Epithelial cell of proximal tubule (primary cell): ENCODE data around the gene GALK1. TPM values are rescaled to one million over a fixed set of nuclear protein-coding genes. Genes with fewer than 3 reads are reported as not detected.

Experiments
- DNase-seq: peaks from one replicate; pipeline ENCODE4 v3.0.0-alpha.2; 2011; ENCODE audit warnings: low read depth
- H3K4me3 ChIP-seq: 2 replicates; pipeline ENCODE4 v1.5.1; 2011; ENCODE audit warnings: low read depth, mild to moderate bottlenecking, low read length
- CTCF ChIP-seq: conservative IDR thresholded peaks from 2 replicates; pipeline ENCODE4 v1.5.1; 2012; ENCODE audit warnings: low read depth, mild to moderate bottlenecking, low read length
- total RNA-seq: library from RNA; depleted of rRNA; stranded (reverse); fragments of >200 nt; gene quantifications from 2 replicates; pipeline ENCODE4 v1.2.3, GENCODE V29; 2015

Gene GALK1
- total RNA-seq, 1 donor from 2014 or later, result 48.2 TPM

- no peak for TF ChIP-seq CTCF
- no peak overlapping the region for H3K4me3 ChIP-seq
- no peak for DNase-seq
These were observed 9.0 kb downstream of the GALK1 start for GRCh38 chr17:75755990-75756389.

GRCh38 chr17:75755205-75755901, 9.6 kb downstream of the GALK1 start:
- no peak for DNase-seq
- no peak for TF ChIP-seq CTCF
- no peak overlapping the region for H3K4me3 ChIP-seq

- DNase-seq, result no peak
- H3K4me3 ChIP-seq, result no peak overlapping the region
- TF ChIP-seq CTCF, result no peak
These were observed 10.4 kb downstream of the GALK1 start for GRCh38 chr17:75754378-75755204.

GRCh38 chr17:75753514-75754377, 11.2 kb downstream of the GALK1 start:
- no peak for DNase-seq
- TF ChIP-seq CTCF, result peak; percentile 48
- H3K4me3 ChIP-seq, result peak overlapping the region; percentile 48

GRCh38 chr17:75752802-75753513, 12.0 kb downstream of the GALK1 start:
- peak overlapping the region; percentile 48 for H3K4me3 ChIP-seq
- no peak for DNase-seq
- no peak for TF ChIP-seq CTCF

- no peak for TF ChIP-seq CTCF
- no peak overlapping the region for H3K4me3 ChIP-seq
- DNase-seq, result no peak
These were observed 12.6 kb downstream of the GALK1 start for GRCh38 chr17:75752405-75752709.
